ENCODE results near the gene POLR3C.
"Not testable (repeated sequence)": the region's sequence is repeated elsewhere in the genome, so short reads cannot be mapped to it uniquely, and the experiment has no call there.

POLR3C gene

GRCh38 chr1:145818095-145818494, 5.9 kb upstream of the POLR3C start:
- in situ Hi-C loops (cut with MboI; ENCODE audit: low sequenced_read_pairs), result not testable (repeated sequence)

GRCh38 chr1:145822779-145823331, 1.1 kb upstream of the POLR3C start:
- in situ Hi-C loops (cut with MboI; ENCODE audit: low sequenced_read_pairs), result not testable (repeated sequence)

- in situ Hi-C loops (cut with MboI; ENCODE audit: low sequenced_read_pairs), result no loop called here
Measured at GRCh38 chr1:145824499-145824842, 471 bp downstream of the POLR3C start.

- in situ Hi-C loops (cut with MboI; ENCODE audit: low sequenced_read_pairs), result no loop called here
Measured at GRCh38 chr1:145826030-145826429, 2.0 kb downstream of the POLR3C start.

GRCh38 chr1:145827966-145828365, 4.0 kb downstream of the POLR3C start:
- in situ Hi-C loops (cut with MboI; ENCODE audit: low sequenced_read_pairs), result no loop called here

GRCh38 chr1:145828367-145829026, 4.5 kb downstream of the POLR3C start:
- in situ Hi-C loops (cut with MboI; ENCODE audit: low sequenced_read_pairs), result no loop called here

- in situ Hi-C loops (cut with MboI; ENCODE audit: low sequenced_read_pairs), result not testable (repeated sequence)
Measured at GRCh38 chr1:145830810-145831209, 6.8 kb downstream of the POLR3C start.

GRCh38 chr1:145837656-145838055, 13.7 kb downstream of the POLR3C start:
- in situ Hi-C loops (cut with MboI; ENCODE audit: low sequenced_read_pairs), result no loop called here

- in situ Hi-C loops (cut with MboI; ENCODE audit: low sequenced_read_pairs), result no loop called here
Measured at GRCh38 chr1:145843031-145843430, 19.0 kb downstream of the POLR3C start.

GRCh38 chr1:145845144-145845513, 21.1 kb downstream of the POLR3C start:
- in situ Hi-C loops (cut with MboI; ENCODE audit: low sequenced_read_pairs), result no loop called here

- in situ Hi-C loops (cut with MboI; ENCODE audit: low sequenced_read_pairs), result no loop called here
Measured at GRCh38 chr1:145845514-145846161, 21.6 kb downstream of the POLR3C start, which contains the start of gene NUDT17. NUDT17 (plus strand) TSS chr1:145845630; CDS start chr1:145845641, 11 bp downstream.

GRCh38 chr1:145846201-145846612, 22.2 kb downstream of the POLR3C start:
- in situ Hi-C loops (cut with MboI; ENCODE audit: low sequenced_read_pairs), result no loop called here

GRCh38 chr1:145847827-145848226, 23.8 kb downstream of the POLR3C start:
- in situ Hi-C loops (cut with MboI; ENCODE audit: low sequenced_read_pairs), result no loop called here

- in situ Hi-C loops (cut with MboI; ENCODE audit: low sequenced_read_pairs), result loop anchor here (10.0 kb wide), 2 partner anchors 55 to 165 kb away; no protein-coding TSS in a partner anchor
Measured at GRCh38 chr1:145849356-145850160, 25.6 kb downstream of the POLR3C start.

- in situ Hi-C loops (cut with MboI; ENCODE audit: low sequenced_read_pairs), result loop anchor here (10.0 kb wide), 2 partner anchors 49 to 159 kb away; no protein-coding TSS in a partner anchor
Measured at GRCh38 chr1:145855426-145855948, 31.5 kb downstream of the POLR3C start.

GRCh38 chr1:145857170-145857569, 33.2 kb downstream of the POLR3C start:
- in situ Hi-C loops (cut with MboI; ENCODE audit: low sequenced_read_pairs), result loop anchor here (10.0 kb wide), 2 partner anchors 48 to 158 kb away; no protein-coding TSS in a partner anchor

- in situ Hi-C loops (cut with MboI; ENCODE audit: low sequenced_read_pairs), result loop anchor here (10.0 kb wide), 2 partner anchors 46 to 156 kb away; no protein-coding TSS in a partner anchor
Measured at GRCh38 chr1:145858238-145858900, 34.4 kb downstream of the POLR3C start.

GRCh38 chr1:145858901-145859490, 35.0 kb downstream of the POLR3C start, which contains the start of gene PIAS3:
PIAS3 (minus strand) TSS chr1:145859081; CDS start chr1:145858990, 91 bp downstream.
- in situ Hi-C loops (cut with MboI; ENCODE audit: low sequenced_read_pairs), result loop anchor here (10.0 kb wide), 2 partner anchors 46 to 156 kb away; no protein-coding TSS in a partner anchor

GRCh38 chr1:145859491-145860023, 35.6 kb downstream of the POLR3C start:
- in situ Hi-C loops (cut with MboI; ENCODE audit: low sequenced_read_pairs), result loop anchor here (10.0 kb wide), 2 partner anchors 45 to 155 kb away; no protein-coding TSS in a partner anchor

Measured in HL-60/S4 treated with retinoic acid at 250 ng/mL for 4 days and 3 days (cell line).